GM20000 (cell line): ENCODE measurements around the gene EPB41L4B.

Source experiments
- DNase-seq: peaks from one replicate; pipeline ENCODE4 v3.0.0; 2012; ENCODE audit warnings: low spot score
- CTCF ChIP-seq: IDR thresholded peaks from 2 replicates; pipeline ENCODE4 v1.5.1; 2012; ENCODE audit warnings: mild to moderate bottlenecking, control low read depth; ENCODE audit errors: extremely low read depth, missing control alignments

EPB41L4B gene

DNA sequence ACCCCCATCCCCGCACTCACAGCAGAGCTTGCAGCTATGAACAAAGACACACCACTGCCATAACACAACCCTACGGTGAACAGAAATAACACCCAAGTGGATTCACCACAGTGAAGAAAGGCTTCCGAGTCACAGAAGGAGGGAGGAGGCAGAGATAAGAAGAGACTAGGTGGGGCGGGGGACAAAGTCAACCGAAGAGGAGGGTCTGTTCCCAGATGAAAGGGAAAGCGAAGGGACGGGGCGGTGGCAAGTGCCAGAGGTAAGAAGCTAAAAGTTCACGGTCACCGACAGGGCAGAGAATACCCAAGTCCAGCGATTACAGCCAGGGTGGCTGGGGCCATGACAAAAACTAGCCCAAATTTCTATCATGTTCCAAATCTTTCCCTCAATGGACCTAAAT lies 21.0 kb downstream of the EPB41L4B start:
- no peak for TF ChIP-seq CTCF
- no peak for DNase-seq

DNA sequence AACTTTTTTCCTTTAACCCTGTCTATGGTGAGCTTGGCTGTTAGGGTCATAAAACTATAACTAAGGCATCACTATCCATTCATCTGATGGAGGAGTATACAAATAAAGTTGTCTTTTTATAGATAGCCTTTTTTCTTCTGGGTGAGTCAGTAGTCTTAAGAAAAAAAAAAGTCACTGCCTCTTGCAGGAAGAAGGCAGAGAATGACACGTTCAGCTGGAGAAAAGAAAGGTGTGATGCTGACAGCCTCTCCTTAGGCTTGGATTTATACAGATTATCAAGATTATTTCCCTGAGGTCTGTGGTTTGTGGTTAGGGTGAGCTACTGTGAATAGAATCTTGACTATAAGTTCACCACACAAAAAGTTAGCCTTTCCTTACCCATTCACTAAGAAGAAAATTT lies 23.0 kb downstream of the EPB41L4B start:
- no peak for TF ChIP-seq CTCF
- no peak for DNase-seq

GRCh38 chr9:109295221-109296130 lies 25.4 kb downstream of the EPB41L4B start:
- DNase-seq = no peak
- no peak for TF ChIP-seq CTCF

DNA sequence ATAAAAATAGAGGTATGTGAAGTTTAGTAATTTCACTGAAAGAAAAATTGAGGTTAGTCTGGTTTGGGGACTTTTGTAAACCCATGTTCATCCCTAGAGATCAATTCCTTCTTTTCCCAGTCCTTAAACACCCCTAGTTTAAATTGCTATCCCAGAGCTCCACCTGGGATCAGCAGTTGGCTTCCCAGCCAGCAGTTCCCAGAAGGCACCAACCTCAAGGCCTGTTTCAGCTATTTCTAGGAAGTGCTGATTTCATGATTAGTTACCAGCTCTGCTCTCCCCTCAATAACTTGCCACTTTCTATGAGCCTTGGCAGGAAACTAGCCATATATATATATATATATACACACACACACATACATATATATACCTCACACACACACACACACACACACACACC lies 30.5 kb downstream of the EPB41L4B start:
- no peak for TF ChIP-seq CTCF
- DNase-seq = no peak

DNA sequence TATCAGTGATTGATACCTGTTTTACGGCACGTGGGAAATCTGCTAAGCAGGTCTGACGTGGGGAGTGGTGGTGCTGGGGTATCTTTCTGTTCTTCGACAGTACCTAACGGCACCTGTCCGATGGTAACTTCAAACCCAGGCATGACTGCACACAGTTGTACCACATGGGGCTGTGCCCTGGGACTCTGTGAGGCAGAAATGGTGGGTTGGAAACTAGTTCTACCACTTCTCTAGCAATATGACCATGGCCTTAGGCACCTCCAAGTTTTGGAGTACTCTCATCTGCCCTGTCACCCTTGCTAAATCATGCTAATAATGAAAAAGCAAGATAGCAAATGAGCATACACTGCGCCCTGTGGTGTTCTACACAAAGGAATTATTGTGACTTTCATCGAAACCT lies 30.9 kb downstream of the EPB41L4B start:
- no peak for DNase-seq
- no peak for TF ChIP-seq CTCF

GRCh38 chr9:109289186-109289585 lies 31.7 kb downstream of the EPB41L4B start:
- DNase-seq = no peak
- TF ChIP-seq CTCF = no peak

DNA sequence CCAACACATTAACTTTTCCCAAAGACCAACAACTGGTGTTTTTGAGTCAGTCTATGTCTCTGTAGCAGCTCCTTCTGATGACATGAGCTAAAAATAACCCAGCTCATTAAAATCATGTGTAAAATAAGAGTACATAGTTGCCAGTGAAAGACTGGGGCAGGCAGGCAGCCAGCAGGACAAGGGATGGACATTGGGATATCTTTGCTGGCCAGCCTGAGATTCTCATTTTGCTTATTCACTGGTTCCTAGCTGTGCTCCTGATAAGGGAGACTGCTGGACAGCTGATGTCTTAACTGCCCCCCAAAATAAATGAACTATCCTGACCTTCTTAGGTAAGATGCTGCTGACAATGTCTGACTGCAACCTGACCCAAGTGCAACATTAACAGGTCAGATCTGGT lies 33.9 kb downstream of the EPB41L4B start:
- TF ChIP-seq CTCF = no peak
- no peak for DNase-seq
